HG03558 (cell line): ENCODE measurements around the gene PGAM2.
A peak's percentile ranks its signal among the peaks of the same experiment; 100 is the strongest.

ENCODE experiments used
- ATAC-seq: cut with Tn5 transposase; IDR thresholded peaks from one replicate; pipeline ENCODE4 v1.9.1; 2021; ENCODE audit warnings: moderate number of reproducible peaks; ENCODE audit not compliant: unreplicated experiment; ENCODE audit errors: extremely low read depth

PGAM2 gene

GRCh38 chr7:44103923-44104859 is 38.8 kb upstream of the PGAM2 start, which contains the start of gene AEBP1:
Gene AEBP1 (plus strand): TSS chr7:44104345. CDS start chr7:44104666, 321 bp downstream.
- ATAC-seq: no peak

GRCh38 chr7:44103566-44103922 is 38.2 kb upstream of the PGAM2 start:
- ATAC-seq: no peak

GRCh38 chr7:44102846-44103565 is 37.6 kb upstream of the PGAM2 start:
- ATAC-seq: no peak

- no peak for ATAC-seq
Measured at GRCh38 chr7:44101966-44102845, 36.8 kb upstream of the PGAM2 start.

GRCh38 chr7:44101303-44101965 is 36.1 kb upstream of the PGAM2 start:
- no peak for ATAC-seq

- no peak for ATAC-seq
Measured at GRCh38 chr7:44100458-44101302, 35.3 kb upstream of the PGAM2 start.

GRCh38 chr7:44099669-44100068 is 34.3 kb upstream of the PGAM2 start:
- ATAC-seq: no peak

GRCh38 chr7:44098092-44099068 is 33.0 kb upstream of the PGAM2 start:
- ATAC-seq: no peak

- peak; percentile 62 for ATAC-seq
Measured at GRCh38 chr7:44097064-44097932, 31.9 kb upstream of the PGAM2 start.

GRCh38 chr7:44096326-44096881 is 31.0 kb upstream of the PGAM2 start:
- ATAC-seq: no peak

- ATAC-seq: no peak
Measured at GRCh38 chr7:44095781-44096180, 30.4 kb upstream of the PGAM2 start.

GRCh38 chr7:44094883-44095592 is 29.7 kb upstream of the PGAM2 start:
- ATAC-seq: no peak

- ATAC-seq: no peak
Measured at GRCh38 chr7:44094365-44094764, 29.0 kb upstream of the PGAM2 start.

- no peak for ATAC-seq
Measured at GRCh38 chr7:44093102-44093641, 27.8 kb upstream of the PGAM2 start.

GRCh38 chr7:44087911-44088838 is 22.8 kb upstream of the PGAM2 start:
- ATAC-seq: no peak
